Kidney (tissue), 14 donors: ENCODE results near the gene RSPO3. TPM values are rescaled to one million over a fixed set of nuclear protein-coding genes. Genes with fewer than 3 reads are reported as not detected.

ENCODE experiments used
- DNase-seq, 5 donors: peaks; one replicate each; pipeline ENCODE4 v3.0.0-alpha.2; 2013 to 2020
- FAIRE-seq: peaks from 2 replicates; lab custom pipeline; 2012; peaks lifted over from hg19 to GRCh38; lab: Jason Lieb, UNC
- H3K27ac ChIP-seq, 2 donors: one replicate each; pipeline ENCODE4 v1.7.0; 2013; ENCODE audit warnings: low read depth in 2 of 2, low read length in 2 of 2, inconsistent platforms in 1 of 2
- H3K27me3 ChIP-seq: one replicate; pipeline ENCODE4 v1.7.1; 2013; ENCODE audit warnings: low read length, inconsistent platforms; ENCODE audit not compliant: control insufficient read depth, insufficient read depth
- H3K36me3 ChIP-seq, 3 donors: one replicate each; pipeline versions ENCODE4 v1.7.0 to v1.7.1; 2013; ENCODE audit warnings: low read length in 3 of 3, control low read depth in 1 of 3, inconsistent platforms in 1 of 3; ENCODE audit not compliant: insufficient read depth in 3 of 3, control insufficient read depth in 2 of 3
- H3K4me1 ChIP-seq, 3 donors: one replicate each; pipeline versions ENCODE4 v1.7.0 to v1.7.1; 2013; ENCODE audit warnings: low read length in 3 of 3, inconsistent platforms in 1 of 3, low read depth in 1 of 3; ENCODE audit not compliant: control insufficient read depth in 2 of 3, insufficient read depth in 2 of 3
- H3K4me3 ChIP-seq, 3 donors: one replicate each; pipeline versions ENCODE4 v1.7.0 to v1.8.1; 2013; ENCODE audit warnings: low read length in 3 of 3, control low read depth in 1 of 3, inconsistent platforms in 1 of 3
- H3K9ac ChIP-seq, 3 donors: one replicate each; pipeline versions ENCODE4 v1.7.0 to v1.7.1; 2013; ENCODE audit warnings: low read length in 3 of 3, control low read depth in 1 of 3, inconsistent platforms in 1 of 3
- H3K9me3 ChIP-seq, 3 donors: one replicate each; pipeline versions ENCODE4 v1.7.0 to v1.7.1; 2013; ENCODE audit warnings: low read length in 3 of 3, control low read depth in 1 of 3, inconsistent platforms in 1 of 3; ENCODE audit not compliant: control insufficient read depth in 2 of 3, insufficient read depth in 1 of 3
- intact Hi-C: fragments of 100-400 bp; cut with DNase I; formaldehyde crosslinking; loops from one replicate; pipeline ENCODE4 v1.11.1; 2022
- polyA plus RNA-seq: library from polyadenylated mRNA; stranded (reverse); fragments of 350-450 nt; fragmentation: Illumina TruSeq; extraction: RNeasy Lipid Tissue Mini Kit (QIAGEN cat#74804); gene quantifications from one replicate; pipeline ENCODE4 v1.2.3, GENCODE V29; 2014; ENCODE audit warnings: low read depth, low replicate concordance; ENCODE audit not compliant: insufficient read depth
- total RNA-seq: library from RNA; stranded (reverse); fragmentation: NEBNext Ultra II Directional; extraction: Animal tissue kit (Norgen Biotek cat#: 25700); gene quantifications from one replicate; pipeline ENCODE4 v1.2.1, GENCODE V29; 2021
- TF ChIP-seq, protein P1 (sequence below): IDR thresholded peaks from 3 replicates; pipeline ENCODE4 v1.5.1; 2012; ENCODE audit warnings: mild to moderate bottlenecking, moderate library complexity, borderline replicate concordance; ENCODE audit not compliant: insufficient read depth; ENCODE audit errors: extremely low read depth
- donor health status: control.
- donor health status: control.
- donor health status: control.
- donor health status: control.
- donor health status: control.
- donor health status: DM: yes; HTN: yes; CAD: no.
- donor health status: Normal renal cell carcinoma (clear cell type).

RSPO3 gene
- total and polyA plus RNA-seq, 2 donors from 2014 or later = 1.2 to 8.9 TPM

DNA sequence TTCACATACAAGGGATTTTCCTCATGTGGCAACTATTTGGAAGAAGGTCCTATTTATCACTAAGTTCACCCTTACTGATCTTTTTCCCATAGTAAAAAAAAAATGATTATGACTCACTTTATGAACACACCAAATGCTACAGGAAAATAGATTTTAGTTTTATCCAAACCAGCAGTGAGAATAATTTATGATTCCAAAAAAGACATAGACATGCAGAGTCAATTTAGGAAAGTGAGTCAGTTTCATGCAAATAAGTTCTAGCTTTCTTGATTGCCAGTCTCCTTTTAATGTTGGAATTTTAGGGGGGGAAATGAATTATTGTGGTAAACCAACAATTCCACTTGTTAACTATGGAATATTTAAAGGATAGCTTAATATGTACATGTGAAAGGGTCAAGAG, 84.2 kb downstream of the RSPO3 start:
- Histone ChIP-seq H3K4me3 (no peak overlapping the region), H3K36me3 (no peaks in the 10 kb centered on the region), H3K27me3 (no peaks in the 10 kb centered on the region), H3K9me3 (no peaks in the 10 kb centered on the region), H3K27ac (no peak overlapping the region), H3K9ac (no peak overlapping the region), H3K4me1 (no peaks in the 10 kb centered on the region)
- no peak for DNase-seq
- TF ChIP-seq, protein P1, sequence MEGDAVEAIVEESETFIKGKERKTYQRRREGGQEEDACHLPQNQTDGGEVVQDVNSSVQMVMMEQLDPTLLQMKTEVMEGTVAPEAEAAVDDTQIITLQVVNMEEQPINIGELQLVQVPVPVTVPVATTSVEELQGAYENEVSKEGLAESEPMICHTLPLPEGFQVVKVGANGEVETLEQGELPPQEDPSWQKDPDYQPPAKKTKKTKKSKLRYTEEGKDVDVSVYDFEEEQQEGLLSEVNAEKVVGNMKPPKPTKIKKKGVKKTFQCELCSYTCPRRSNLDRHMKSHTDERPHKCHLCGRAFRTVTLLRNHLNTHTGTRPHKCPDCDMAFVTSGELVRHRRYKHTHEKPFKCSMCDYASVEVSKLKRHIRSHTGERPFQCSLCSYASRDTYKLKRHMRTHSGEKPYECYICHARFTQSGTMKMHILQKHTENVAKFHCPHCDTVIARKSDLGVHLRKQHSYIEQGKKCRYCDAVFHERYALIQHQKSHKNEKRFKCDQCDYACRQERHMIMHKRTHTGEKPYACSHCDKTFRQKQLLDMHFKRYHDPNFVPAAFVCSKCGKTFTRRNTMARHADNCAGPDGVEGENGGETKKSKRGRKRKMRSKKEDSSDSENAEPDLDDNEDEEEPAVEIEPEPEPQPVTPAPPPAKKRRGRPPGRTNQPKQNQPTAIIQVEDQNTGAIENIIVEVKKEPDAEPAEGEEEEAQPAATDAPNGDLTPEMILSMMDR = no peak
- intact Hi-C loops = no loop called here
- no peak for FAIRE-seq

DNA sequence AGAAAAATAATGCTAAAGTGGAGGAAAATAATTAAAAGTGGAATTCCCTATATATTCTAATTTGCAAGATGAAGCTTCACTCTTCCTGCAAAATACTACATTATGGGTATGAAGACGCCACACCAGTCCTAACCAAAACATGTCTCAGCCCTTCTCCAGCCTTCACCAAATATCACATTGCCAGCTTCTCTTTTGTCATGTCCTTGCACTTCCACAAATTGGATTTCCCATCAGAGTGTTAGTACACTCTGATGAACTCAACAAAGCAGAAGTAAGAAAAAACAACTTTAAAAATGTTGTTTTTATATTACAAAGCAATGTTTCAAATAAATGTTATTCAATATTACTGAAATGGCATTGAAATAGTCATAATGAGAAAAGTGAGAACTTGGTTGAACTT, 85.8 kb downstream of the RSPO3 start:
- H3K27ac ChIP-seq = no peak overlapping the region
- TF ChIP-seq, protein P1 = no peak
- no peaks in the 10 kb centered on the region for H3K27me3 ChIP-seq
- FAIRE-seq = no peak
- no peaks in the 10 kb centered on the region for H3K36me3 ChIP-seq
- H3K9me3 ChIP-seq = no peaks in the 10 kb centered on the region
- H3K4me3 ChIP-seq = no peak overlapping the region
- H3K4me1 ChIP-seq = no peaks in the 10 kb centered on the region
- intact Hi-C loops = no loop called here
- no peak overlapping the region for H3K9ac ChIP-seq
- DNase-seq = no peak

GRCh38 chr6:127205036-127205435, 86.6 kb downstream of the RSPO3 start:
- no peak for DNase-seq

More at GRCh38 chr6:127205036-127205435, 86.6 kb downstream of the RSPO3 start:
- no peaks in the 10 kb centered on the region for H3K27me3 ChIP-seq
- H3K27ac ChIP-seq = no peak overlapping the region
- intact Hi-C loops = no loop called here
- H3K9ac ChIP-seq = no peak overlapping the region
- TF ChIP-seq, protein P1 = no peak
- H3K4me3 ChIP-seq = no peak overlapping the region
- no peaks in the 10 kb centered on the region for H3K36me3 ChIP-seq
- no peak for FAIRE-seq
- no peaks in the 10 kb centered on the region for H3K9me3 ChIP-seq
- H3K4me1 ChIP-seq = no peaks in the 10 kb centered on the region
